GM12872 (cell line): ENCODE measurements around the gene SNIP1.

Source experiments
- CTCF ChIP-seq: IDR thresholded peaks from 3 replicates; pipeline ENCODE4 v1.5.1; 2011; ENCODE audit warnings: low read depth, mild to moderate bottlenecking, low read length, moderate library complexity; ENCODE audit not compliant: insufficient read depth

SNIP1 gene

GRCh38 chr1:37501661-37502060 is 52.4 kb downstream of the SNIP1 start:
- TF ChIP-seq CTCF, result no peak

GRCh38 chr1:37498872-37499617 is 55.0 kb downstream of the SNIP1 start:
- TF ChIP-seq CTCF, result no peak

GRCh38 chr1:37497832-37498231 is 56.3 kb downstream of the SNIP1 start:
- TF ChIP-seq CTCF, result no peak

- TF ChIP-seq CTCF, result no peak
Measured at GRCh38 chr1:37495875-37496274, 58.2 kb downstream of the SNIP1 start.

- no peak for TF ChIP-seq CTCF
Measured at GRCh38 chr1:37493336-37494098, 60.6 kb downstream of the SNIP1 start.

GRCh38 chr1:37487619-37487984 is 66.5 kb downstream of the SNIP1 start:
- no peak for TF ChIP-seq CTCF

- peak; percentile 98 for TF ChIP-seq CTCF
Measured at GRCh38 chr1:37486680-37487618, 67.1 kb downstream of the SNIP1 start.
